C4-2B (cell line): ENCODE measurements around the gene PSTPIP2.

Source experiments
- CTCF ChIP-seq: fragments of 450-650 bp; conservative IDR thresholded peaks from 2 replicates; pipeline ENCODE4 v1.5.1; 2017; ENCODE audit warnings: mild to moderate bottlenecking
- ZFX ChIP-seq: fragments of 450-650 bp; IDR thresholded peaks from 2 replicates; pipeline ENCODE4 v1.6.1; 2017

GRCh38 chr18:46019936-46020335 lies 52.1 kb downstream of the PSTPIP2 start:
- TF ChIP-seq CTCF (no peak), ZFX (no peak)
